SK-N-SH (cell line): Measurements from ENCODE around the gene CCK.

Source experiments
- CHD2 ChIP-seq: fragments of 150-350 bp; IDR thresholded peaks from 2 replicates; pipeline ENCODE4 v1.6.1; 2018; ENCODE audit warnings: low read length; ENCODE audit not compliant: partially characterized antibody
- EZH2phosphoT487 ChIP-seq: fragments of 200-600 bp; sonication (generic); IDR thresholded peaks from 2 replicates; pipeline ENCODE4 v1.6.1; 2017; ENCODE audit warnings: low read depth, mixed run types, mild to moderate bottlenecking, antibody characterized with exemption, moderate library complexity, borderline replicate concordance
- TF ChIP-seq, protein P1 (sequence below): fragments of 200-600 bp; sonication (generic); IDR thresholded peaks from 2 replicates; pipeline ENCODE4 v1.6.1; 2017; ENCODE audit warnings: antibody characterized with exemption, mild to moderate bottlenecking, moderate library complexity
- TF ChIP-seq, protein P2 (sequence below): IDR thresholded peaks from 2 replicates; pipeline ENCODE4 v1.4.0; 2012; ENCODE audit warnings: low read depth, borderline replicate concordance

DNA sequence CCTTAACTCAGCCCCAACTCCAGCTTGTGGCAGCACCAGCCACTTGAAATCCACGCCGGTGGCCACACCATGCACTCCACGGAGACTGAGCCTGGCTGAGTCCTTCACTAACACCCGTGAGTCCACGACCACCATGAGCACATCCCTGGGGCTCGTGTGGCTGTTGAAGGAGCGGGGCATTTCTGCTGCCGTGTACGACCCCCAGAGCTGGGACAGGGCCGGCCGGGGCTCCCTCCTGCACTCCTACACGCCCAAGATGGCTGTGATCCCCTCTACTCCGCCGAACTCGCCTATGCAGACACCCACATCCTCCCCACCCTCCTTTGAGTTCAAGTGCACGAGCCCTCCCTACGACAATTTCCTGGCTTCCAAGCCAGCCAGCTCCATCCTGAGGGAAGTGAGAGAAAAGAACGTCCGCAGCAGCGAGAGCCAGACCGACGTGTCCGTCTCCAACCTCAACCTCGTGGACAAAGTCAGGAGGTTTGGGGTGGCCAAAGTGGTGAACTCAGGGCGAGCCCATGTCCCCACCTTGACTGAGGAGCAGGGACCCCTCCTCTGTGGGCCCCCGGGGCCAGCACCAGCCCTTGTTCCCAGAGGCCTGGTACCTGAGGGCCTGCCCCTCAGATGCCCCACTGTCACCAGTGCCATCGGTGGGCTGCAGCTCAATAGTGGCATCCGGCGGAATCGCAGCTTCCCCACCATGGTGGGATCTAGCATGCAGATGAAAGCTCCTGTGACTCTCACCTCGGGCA, 42.9 kb downstream of the CCK start:
- TF ChIP-seq EZH2phosphoT487 = no peak
- TF ChIP-seq, protein P1, sequence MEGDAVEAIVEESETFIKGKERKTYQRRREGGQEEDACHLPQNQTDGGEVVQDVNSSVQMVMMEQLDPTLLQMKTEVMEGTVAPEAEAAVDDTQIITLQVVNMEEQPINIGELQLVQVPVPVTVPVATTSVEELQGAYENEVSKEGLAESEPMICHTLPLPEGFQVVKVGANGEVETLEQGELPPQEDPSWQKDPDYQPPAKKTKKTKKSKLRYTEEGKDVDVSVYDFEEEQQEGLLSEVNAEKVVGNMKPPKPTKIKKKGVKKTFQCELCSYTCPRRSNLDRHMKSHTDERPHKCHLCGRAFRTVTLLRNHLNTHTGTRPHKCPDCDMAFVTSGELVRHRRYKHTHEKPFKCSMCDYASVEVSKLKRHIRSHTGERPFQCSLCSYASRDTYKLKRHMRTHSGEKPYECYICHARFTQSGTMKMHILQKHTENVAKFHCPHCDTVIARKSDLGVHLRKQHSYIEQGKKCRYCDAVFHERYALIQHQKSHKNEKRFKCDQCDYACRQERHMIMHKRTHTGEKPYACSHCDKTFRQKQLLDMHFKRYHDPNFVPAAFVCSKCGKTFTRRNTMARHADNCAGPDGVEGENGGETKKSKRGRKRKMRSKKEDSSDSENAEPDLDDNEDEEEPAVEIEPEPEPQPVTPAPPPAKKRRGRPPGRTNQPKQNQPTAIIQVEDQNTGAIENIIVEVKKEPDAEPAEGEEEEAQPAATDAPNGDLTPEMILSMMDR = no peak
- TF ChIP-seq CHD2 = no peak
- TF ChIP-seq, protein P2, sequence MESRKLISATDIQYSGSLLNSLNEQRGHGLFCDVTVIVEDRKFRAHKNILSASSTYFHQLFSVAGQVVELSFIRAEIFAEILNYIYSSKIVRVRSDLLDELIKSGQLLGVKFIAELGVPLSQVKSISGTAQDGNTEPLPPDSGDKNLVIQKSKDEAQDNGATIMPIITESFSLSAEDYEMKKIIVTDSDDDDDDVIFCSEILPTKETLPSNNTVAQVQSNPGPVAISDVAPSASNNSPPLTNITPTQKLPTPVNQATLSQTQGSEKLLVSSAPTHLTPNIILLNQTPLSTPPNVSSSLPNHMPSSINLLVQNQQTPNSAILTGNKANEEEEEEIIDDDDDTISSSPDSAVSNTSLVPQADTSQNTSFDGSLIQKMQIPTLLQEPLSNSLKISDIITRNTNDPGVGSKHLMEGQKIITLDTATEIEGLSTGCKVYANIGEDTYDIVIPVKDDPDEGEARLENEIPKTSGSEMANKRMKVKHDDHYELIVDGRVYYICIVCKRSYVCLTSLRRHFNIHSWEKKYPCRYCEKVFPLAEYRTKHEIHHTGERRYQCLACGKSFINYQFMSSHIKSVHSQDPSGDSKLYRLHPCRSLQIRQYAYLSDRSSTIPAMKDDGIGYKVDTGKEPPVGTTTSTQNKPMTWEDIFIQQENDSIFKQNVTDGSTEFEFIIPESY = no peak
